NCI-H1105 (cell line): ENCODE measurements around the gene FAM111B.
"Not testable (repeated sequence)": the region's sequence is repeated elsewhere in the genome, so short reads cannot be mapped to it uniquely, and the experiment has no call there.

ENCODE experiments used
- DNase-seq: peaks from one replicate; lab custom pipeline; 2025; lab: John Stamatoyannopoulos, UW

FAM111B gene

GRCh38 chr11:59106363-59107336 is at the start of gene FAM111B:
TSS of gene FAM111B (plus strand) at chr11:59107237. CDS start at chr11:59109626, 2,389 bp downstream.
- peak; percentile 90 for DNase-seq

DNA sequence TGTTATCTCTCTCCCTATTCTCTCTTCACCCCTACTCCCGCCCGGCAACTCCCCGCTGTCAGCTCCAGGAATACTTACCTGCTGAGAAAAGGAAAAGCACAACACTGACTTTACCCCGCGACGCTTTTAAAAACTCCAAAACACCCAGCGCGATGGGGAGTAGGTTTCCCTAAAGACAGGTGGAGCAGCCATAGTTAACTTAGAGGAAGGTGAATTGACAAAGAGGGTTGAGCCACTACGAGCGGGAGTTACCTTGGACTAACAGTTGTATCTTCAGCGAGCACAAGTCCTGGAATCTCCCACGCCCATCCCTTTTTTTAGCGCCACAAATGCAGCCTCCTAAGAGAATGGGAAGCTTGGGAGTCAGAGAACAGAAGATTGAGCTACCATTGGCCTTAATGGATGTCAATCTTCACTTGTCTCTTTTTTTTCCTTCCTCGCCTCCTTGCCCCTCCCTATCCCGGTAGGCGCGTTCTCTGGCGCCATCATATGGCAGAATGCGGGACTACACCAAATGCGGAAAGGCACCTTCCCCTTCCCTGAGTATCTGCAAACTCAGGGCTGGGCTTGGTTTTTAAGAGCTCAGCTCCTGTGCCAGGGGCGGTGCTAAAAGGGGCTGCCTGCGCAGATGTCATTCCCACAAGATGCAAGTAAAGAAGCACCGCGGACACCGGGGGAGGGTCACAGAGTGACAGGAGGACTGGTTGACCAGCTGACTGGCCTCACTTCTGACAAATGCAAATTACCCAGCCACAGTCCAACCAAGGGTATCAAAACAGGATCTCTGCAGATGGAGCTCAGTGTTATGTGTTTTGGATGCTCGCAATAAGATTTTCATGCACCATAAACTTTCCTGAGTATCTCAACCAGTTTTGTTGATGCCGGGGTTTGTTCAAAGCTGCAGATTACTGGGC is 48.7 kb upstream of the FAM111B start:
- DNase-seq, result peak; percentile 83

DNA sequence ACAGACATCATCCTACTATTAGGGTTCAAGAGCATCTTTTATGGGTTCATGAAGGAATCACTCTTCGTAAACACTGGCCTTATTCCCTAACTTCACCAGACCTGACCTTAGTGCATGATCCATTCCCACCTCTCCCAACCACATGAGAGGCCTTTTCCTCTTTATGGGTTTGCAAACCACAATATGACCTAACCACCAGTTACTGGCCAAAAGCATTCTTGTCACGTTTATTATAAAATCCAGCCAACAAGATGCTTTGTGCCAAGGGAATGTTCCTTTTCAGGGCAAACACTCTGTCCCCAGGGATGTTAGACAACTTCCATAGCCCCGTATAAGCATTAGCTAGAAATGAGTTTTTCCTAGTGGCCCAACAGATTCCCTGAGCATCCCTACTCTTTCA is 46.9 kb upstream of the FAM111B start:
- DNase-seq, result not testable (repeated sequence)

- no peak for DNase-seq
Observed at GRCh38 chr11:59062602-59063529, 44.2 kb upstream of the FAM111B start.

DNA sequence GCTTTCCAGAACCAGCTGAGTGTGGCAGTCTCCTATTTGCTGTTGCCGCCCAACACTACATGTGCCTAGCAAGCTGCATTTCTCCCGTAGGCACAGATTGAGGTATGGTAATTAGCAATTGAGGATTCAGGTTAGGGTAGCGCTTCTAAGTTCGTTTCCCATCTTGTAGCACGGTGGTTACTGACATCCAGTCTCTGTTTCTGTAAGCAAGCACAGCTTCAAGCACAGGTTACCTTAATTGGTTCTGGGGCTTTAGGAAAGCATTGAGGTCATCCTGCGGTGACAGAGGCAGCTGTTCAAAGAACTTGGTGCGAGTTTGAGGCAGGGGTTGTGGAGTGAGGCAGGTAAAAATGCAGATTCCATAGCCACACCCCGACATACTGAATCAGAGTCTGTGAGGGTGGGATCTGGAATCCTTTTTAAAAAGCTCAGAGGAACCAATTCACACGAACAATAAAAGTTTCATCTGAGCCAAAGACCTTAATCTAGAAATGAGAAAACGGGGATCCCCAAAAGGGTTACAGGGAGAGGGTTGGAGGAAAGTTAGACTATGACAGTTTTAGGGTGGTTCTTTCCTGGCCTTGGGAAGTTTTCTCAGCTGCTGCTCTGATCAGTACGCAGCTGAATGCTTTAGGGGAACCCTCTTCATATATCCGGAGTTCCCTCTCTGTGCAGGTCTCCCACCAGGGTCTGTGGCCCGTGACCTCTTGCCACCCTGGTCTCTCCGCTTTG is 42.9 kb upstream of the FAM111B start:
- DNase-seq, result not testable (repeated sequence)

GRCh38 chr11:59069087-59069486 is 38.0 kb upstream of the FAM111B start:
- DNase-seq, result no peak

GRCh38 chr11:59076876-59077571 is 30.0 kb upstream of the FAM111B start:
- DNase-seq, result no peak

DNA sequence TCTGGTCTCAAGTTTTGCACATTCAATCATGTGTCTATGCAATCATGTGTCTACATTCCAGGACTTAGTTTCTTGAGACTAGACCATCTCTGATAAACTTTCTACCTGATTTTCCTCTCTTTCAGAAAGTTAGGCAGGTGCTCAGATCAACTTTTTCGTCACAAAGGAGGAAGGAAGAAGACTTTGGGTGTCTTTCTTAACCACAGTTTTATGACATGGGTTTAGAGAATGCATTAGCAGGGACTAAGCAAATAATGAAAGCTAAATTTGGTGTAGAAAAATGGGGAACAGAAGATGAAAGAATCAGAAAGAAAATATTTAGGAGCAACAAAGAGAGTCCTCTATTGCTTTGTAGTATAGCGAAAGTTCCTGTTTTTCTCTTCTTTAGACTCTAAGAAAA is 28.6 kb upstream of the FAM111B start:
- DNase-seq, result no peak

- no peak for DNase-seq
Observed at GRCh38 chr11:59079086-59079485, 28.0 kb upstream of the FAM111B start.

- DNase-seq, result not testable (repeated sequence)
Observed at GRCh38 chr11:59080421-59080820, 26.6 kb upstream of the FAM111B start.

- not testable (repeated sequence) for DNase-seq
Observed at GRCh38 chr11:59081430-59082020, 25.5 kb upstream of the FAM111B start.

GRCh38 chr11:59086007-59086406 is 21.0 kb upstream of the FAM111B start, which contains the start of gene GLYATL1B:
TSS of gene GLYATL1B (plus strand) at chr11:59086307. CDS start at chr11:59086307, 0 bp downstream.
- DNase-seq, result not testable (repeated sequence)

- no peak for DNase-seq
Observed at GRCh38 chr11:59088162-59088561, 18.9 kb upstream of the FAM111B start.

DNA sequence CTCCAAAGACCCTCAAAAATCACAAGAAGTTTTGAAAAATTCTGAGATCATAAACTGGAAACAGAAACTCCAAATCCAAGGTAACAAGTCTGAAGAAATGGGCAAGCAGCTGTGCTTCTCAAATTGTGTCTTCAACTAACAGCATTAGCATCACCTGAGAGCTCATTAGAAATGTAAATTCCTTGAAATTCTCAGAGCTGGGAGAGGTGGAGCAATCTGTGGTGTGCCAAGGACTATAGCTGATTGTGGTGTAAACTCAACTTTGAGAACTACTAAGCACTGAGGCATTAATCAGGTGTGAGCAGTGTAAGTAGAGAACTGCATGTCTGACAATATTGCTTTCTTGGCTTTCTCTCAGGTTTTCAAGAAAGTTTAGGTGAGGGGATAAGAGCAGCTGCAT is 13.5 kb upstream of the FAM111B start:
- DNase-seq, result not testable (repeated sequence)

GRCh38 chr11:59095225-59095624 is 11.8 kb upstream of the FAM111B start:
- DNase-seq, result not testable (repeated sequence)

DNA sequence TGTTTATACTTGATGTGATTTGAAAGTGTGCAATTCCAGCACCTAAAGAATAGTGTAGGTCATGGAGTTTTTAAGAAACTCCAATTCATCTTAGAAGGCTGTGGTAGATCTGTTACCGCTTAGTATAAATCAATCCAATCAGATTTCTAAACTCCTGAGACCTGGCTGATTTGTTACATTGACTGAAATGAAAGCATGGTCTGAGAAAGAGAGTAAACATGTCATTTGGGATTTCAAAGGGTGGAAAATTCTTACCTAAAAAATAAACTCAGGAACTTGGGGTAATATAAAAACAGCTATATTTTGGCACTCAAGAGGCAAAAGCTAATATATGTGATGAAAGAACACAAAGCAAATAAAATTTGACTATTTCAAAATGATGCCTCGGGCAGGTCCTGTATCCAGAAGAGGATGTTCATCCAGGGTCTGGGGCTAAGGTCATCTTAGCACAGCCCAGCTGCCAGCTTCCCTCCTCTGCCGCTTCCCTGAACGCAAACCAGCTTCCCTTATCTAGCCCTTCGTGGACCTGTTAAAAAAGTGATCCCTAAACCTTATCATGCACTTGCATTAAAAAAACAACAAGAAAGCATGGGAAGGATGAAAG is 11.0 kb upstream of the FAM111B start:
- DNase-seq, result not testable (repeated sequence)

GRCh38 chr11:59097113-59097708 is 9.8 kb upstream of the FAM111B start:
- DNase-seq, result no peak

GRCh38 chr11:59097938-59098337 is 9.1 kb upstream of the FAM111B start:
- not testable (repeated sequence) for DNase-seq
